AG04449 (cell line): ENCODE data around the gene DGKE.

ENCODE experiments used
- CTCF ChIA-PET: fragments of 350-600 bp; formaldehyde crosslinking; extraction: SDS; loops from one replicate; lab custom pipeline; 2021; ENCODE audit warnings: antibody characterized with exemption; lab: Yijun Ruan, JAX
- POLR2A ChIA-PET: fragments of 400-600, 350-600 bp; formaldehyde crosslinking; extraction: SDS; loops from one replicate; lab custom pipeline; 2020; ENCODE audit warnings: antibody characterized with exemption, inconsistent platforms; lab: Yijun Ruan, JAX
- DNase-seq: peaks from one replicate; pipeline ENCODE4 v3.0.0-alpha.2; 2010; ENCODE audit warnings: low read depth, low spot score
- H3K4me3 ChIP-seq: 2 replicates; pipeline ENCODE4 v1.5.1; 2011; ENCODE audit warnings: low read depth, mild to moderate bottlenecking, control low read depth, low read length
- CTCF ChIP-seq: IDR thresholded peaks from one replicate; pipeline ENCODE4 v1.5.1; 2011; ENCODE audit warnings: mild to moderate bottlenecking, moderate library complexity, low read length, control low read depth, inconsistent platforms; ENCODE audit not compliant: insufficient read depth; ENCODE audit errors: missing control alignments

Gene DGKE

GRCh38 chr17:56819030-56819429 is 14.9 kb upstream of the DGKE start:
- DNase-seq, result no peak
- POLR2A ChIA-PET, result interaction anchor here (1.0 kb wide), 1 partner anchor 141 kb away, joined by 3 read pairs; the partner anchor contains the start of gene COIL
- no peak overlapping the region for H3K4me3 ChIP-seq
- TF ChIP-seq CTCF, result no peak
- CTCF ChIA-PET, result interaction anchor here (0.8 to 13.2 kb wide), 38 partner anchors 9 to 366 kb away, joined by 3 to 258 read pairs (median 9); partner anchors contain the start of genes COIL and NOG

GRCh38 chr17:56819431-56820145 is 14.4 kb upstream of the DGKE start:
- ChIA-PET POLR2A (interaction anchor here (1.0 kb wide), 1 partner anchor 141 kb away, joined by 3 read pairs; the partner anchor contains the start of gene COIL), CTCF (interaction anchor here (0.5 to 13.2 kb wide), 52 partner anchors 8 to 498 kb away, joined by 3 to 258 read pairs (median 6); partner anchors contain the start of genes COIL, NOG, SCPEP1 and TRIM25)
- H3K4me3 ChIP-seq, result no peak overlapping the region
- TF ChIP-seq CTCF, result peak; percentile 74
- DNase-seq, result no peak

GRCh38 chr17:56820207-56820606 is 13.7 kb upstream of the DGKE start:
- no peak for DNase-seq
- ChIA-PET POLR2A (interaction anchor here (1.0 kb wide), 1 partner anchor 140 kb away, joined by 3 read pairs; the partner anchor contains the start of gene COIL), CTCF (interaction anchor here (0.5 to 13.2 kb wide), 51 partner anchors 7 to 499 kb away, joined by 3 to 258 read pairs (median 6); partner anchors contain the start of genes COIL, NOG, SCPEP1 and TRIM25)
- H3K4me3 ChIP-seq, result no peak overlapping the region
- no peak for TF ChIP-seq CTCF

- no peak for DNase-seq
- no peak for TF ChIP-seq CTCF
- CTCF ChIA-PET, result interaction anchor here (0.8 to 13.2 kb wide), 4 partner anchors 18 to 153 kb away, joined by 3 to 258 read pairs (median 3); no protein-coding TSS in a partner anchor
- H3K4me3 ChIP-seq, result no peak overlapping the region
- POLR2A ChIA-PET, result no interaction called here
Observed at GRCh38 chr17:56821847-56822534, 12.0 kb upstream of the DGKE start.

DNA sequence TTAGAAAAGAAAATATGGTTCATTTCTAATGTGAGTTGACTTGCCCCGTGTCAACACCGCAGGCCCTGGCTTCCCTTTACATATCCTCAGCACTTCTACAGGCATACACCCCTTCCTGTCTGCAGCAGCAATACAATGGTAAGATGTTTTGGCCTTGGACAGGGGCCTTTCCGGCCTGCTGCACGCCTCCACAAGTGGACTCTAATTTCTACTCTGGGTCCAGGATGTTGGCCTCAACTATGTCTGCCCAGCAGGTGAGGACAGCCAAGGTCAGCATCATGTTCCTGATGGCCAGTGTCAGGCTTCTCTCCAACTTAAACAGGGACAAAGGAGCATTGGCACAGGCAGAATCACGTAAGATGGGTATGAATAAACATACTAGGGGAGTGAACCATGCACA is 11.2 kb upstream of the DGKE start:
- CTCF ChIA-PET, result interaction anchor here (1.0 to 13.2 kb wide), 2 partner anchors 106 to 120 kb away, joined by 3 to 258 read pairs; no protein-coding TSS in a partner anchor
- DNase-seq, result no peak
- H3K4me3 ChIP-seq, result no peak overlapping the region
- no peak for TF ChIP-seq CTCF
- POLR2A ChIA-PET, result no interaction called here
